ENCODE measurements around the gene TBCCD1. TPM values are rescaled to one million over a fixed set of nuclear protein-coding genes. Genes with fewer than 3 reads are reported as not detected.
A peak's percentile ranks its signal among the peaks of the same experiment; 100 is the strongest.

TBCCD1 gene
- total and polyA plus RNA-seq, 2 donors from 2014 or later = 6.2 to 13.3 TPM

- H3K36me3 ChIP-seq (ENCODE audit: control insufficient read depth in 2 of 3, insufficient read depth in 3 of 3, low read length in 3 of 3) = peaks cover 8 to 48% (median 42%) of the 10 kb centered on the region in 3 donors
- DNase-seq = no peak
- H3K9ac ChIP-seq (ENCODE audit: low read length in 3 of 3) = no peak overlapping the region
- H3K4me3 ChIP-seq (ENCODE audit: low read length in 3 of 3) = no peak overlapping the region
- no peak overlapping the region for H3K27ac ChIP-seq (ENCODE audit: low read depth in 2 of 2, low read length in 2 of 2)
- no peak for TF ChIP-seq CTCF (IDR thresholded peaks at IDR 0.05; ENCODE audit: borderline replicate concordance, extremely low read depth, insufficient read depth)
- FAIRE-seq = no peak
- H3K27me3 ChIP-seq (ENCODE audit: control insufficient read depth, insufficient read depth, low read length) = no peaks in the 10 kb centered on the region
- no peaks in the 10 kb centered on the region for H3K4me1 ChIP-seq (ENCODE audit: control insufficient read depth in 2 of 3, insufficient read depth in 2 of 3, low read depth in 1 of 3, low read length in 3 of 3)
- intact Hi-C loops (cut with DNase I) = no loop called here
- no peaks in the 10 kb centered on the region for H3K9me3 ChIP-seq (ENCODE audit: control insufficient read depth in 2 of 3, insufficient read depth in 1 of 3, low read length in 3 of 3)
These were observed 13.6 kb upstream of the TBCCD1 start for GRCh38 chr3:186580785-186581184.

GRCh38 chr3:186577521-186577920 is 10.4 kb upstream of the TBCCD1 start:
- no peak for FAIRE-seq

GRCh38 chr3:186571644-186572013 is 4.5 kb upstream of the TBCCD1 start:
- peak overlapping the region in 1 of 3 donors; percentile 91 for H3K4me3 ChIP-seq (ENCODE audit: low read length in 3 of 3)
- H3K9me3 ChIP-seq (ENCODE audit: control insufficient read depth in 2 of 3, insufficient read depth in 1 of 3, low read length in 3 of 3) = no peaks in the 10 kb centered on the region
- H3K27me3 ChIP-seq (ENCODE audit: control insufficient read depth, insufficient read depth, low read length) = no peaks in the 10 kb centered on the region
- H3K4me1 ChIP-seq (ENCODE audit: control insufficient read depth in 2 of 3, insufficient read depth in 2 of 3, low read depth in 1 of 3, low read length in 3 of 3) = peaks cover 0 to 12% (median 0%) of the 10 kb centered on the region in 3 donors
- TF ChIP-seq CTCF (IDR thresholded peaks at IDR 0.05; ENCODE audit: borderline replicate concordance, extremely low read depth, insufficient read depth) = no peak
- no peak for DNase-seq
- no peak for FAIRE-seq
- intact Hi-C loops (cut with DNase I) = no loop called here
- H3K9ac ChIP-seq (ENCODE audit: low read length in 3 of 3) = peak overlapping the region in 1 of 3 donors; percentile 87
- no peak overlapping the region for H3K27ac ChIP-seq (ENCODE audit: low read depth in 2 of 2, low read length in 2 of 2)
- peaks cover 0 to 14% (median 10%) of the 10 kb centered on the region in 3 donors for H3K36me3 ChIP-seq (ENCODE audit: control insufficient read depth in 2 of 3, insufficient read depth in 3 of 3, low read length in 3 of 3)

More at GRCh38 chr3:186577521-186577920, 10.4 kb upstream of the TBCCD1 start:
- peaks cover 6 to 30% (median 27%) of the 10 kb centered on the region in 3 donors for H3K36me3 ChIP-seq (ENCODE audit: control insufficient read depth in 2 of 3, insufficient read depth in 3 of 3, low read length in 3 of 3)
- no peak overlapping the region for H3K9ac ChIP-seq (ENCODE audit: low read length in 3 of 3)
- no peak for DNase-seq
- no peak overlapping the region for H3K27ac ChIP-seq (ENCODE audit: low read depth in 2 of 2, low read length in 2 of 2)
- no peaks in the 10 kb centered on the region for H3K4me1 ChIP-seq (ENCODE audit: control insufficient read depth in 2 of 3, insufficient read depth in 2 of 3, low read depth in 1 of 3, low read length in 3 of 3)
- H3K4me3 ChIP-seq (ENCODE audit: low read length in 3 of 3) = no peak overlapping the region
- no peaks in the 10 kb centered on the region for H3K9me3 ChIP-seq (ENCODE audit: control insufficient read depth in 2 of 3, insufficient read depth in 1 of 3, low read length in 3 of 3)
- H3K27me3 ChIP-seq (ENCODE audit: control insufficient read depth, insufficient read depth, low read length) = no peaks in the 10 kb centered on the region
- intact Hi-C loops (cut with DNase I) = no loop called here
- no peak for TF ChIP-seq CTCF (IDR thresholded peaks at IDR 0.05; ENCODE audit: borderline replicate concordance, extremely low read depth, insufficient read depth)
